Measurements from ENCODE around the gene TACR1. TPM values are rescaled to one million over a fixed set of nuclear protein-coding genes. Genes with fewer than 3 reads are reported as not detected.

The TACR1 gene
- total and polyA plus RNA-seq, 2 experiments from 2014 or later = 3.5 to 7.3 TPM

GRCh38 chr2:75210409-75210808 is 11.1 kb upstream of the TACR1 start (continued):
- no peak for TF ChIP-seq ZNF462 (CRISPR knock-in tag; IDR thresholded peaks at IDR 0.05)

- Histone ChIP-seq H3K9me2 (ENCODE audit: insufficient read depth) (no peaks in the 10 kb centered on the region), H3K4me3 (no peak overlapping the region), H4K20me1 (replicated peaks; ENCODE audit: insufficient read depth) (no peaks in the 10 kb centered on the region), H3K79me2 (replicated peaks; ENCODE audit: insufficient read depth) (no peaks in the 10 kb centered on the region), H3K4me1 (ENCODE audit: insufficient read depth) (peaks cover 27% of the 10 kb centered on the region), H2AFZ (peak overlapping the region; percentile 61; the same call in 1 of the 2 replicates), H3F3A (replicated peaks; ENCODE audit: low read depth) (no peaks in the 10 kb centered on the region; the same call in 1 of the 2 replicates), H3K27ac (ENCODE audit: low read depth) (no peak overlapping the region), H3K4me2 (no peak overlapping the region), H3K27me3 (ENCODE audit: insufficient read depth) (no peaks in the 10 kb centered on the region), H3K36me3 (ENCODE audit: insufficient read depth) (no peaks in the 10 kb centered on the region)
- Mint-ChIP-seq H3K27me3 (ENCODE audit: insufficient read depth, low read depth, poor library complexity) (no peaks in the 10 kb centered on the region), H3K4me3 (no peak overlapping the region), H3K36me3 (ENCODE audit: low read depth) (no peaks in the 10 kb centered on the region), H3K4me1 (peaks cover 25% of the 10 kb centered on the region), H3K27ac (no peak overlapping the region), H3K9me3 (no peaks in the 10 kb centered on the region)
- ATAC-seq (peak; percentile 40; the same call in 2 of the 3 replicates), DNase-seq (ENCODE audit: low spot score) (no peak)
- TF ChIP-seq JUNB (IDR thresholded peaks at IDR 0.05; ENCODE audit: unreplicated experiment) = no peak
- no peak for TF ChIP-seq CTCF (conservative IDR thresholded peaks at IDR 0.05; ENCODE audit: low read depth in 2 of 2)
- no peak for TF ChIP-seq CREB1 (CRISPR knock-in tag; IDR thresholded peaks at IDR 0.05; ENCODE audit: low read depth)
- TF ChIP-seq EZH2 (IDR thresholded peaks at IDR 0.05; ENCODE audit: low read depth, unreplicated experiment) = no peak
- TF ChIP-seq NANOG (IDR thresholded peaks at IDR 0.05; ENCODE audit: borderline replicate concordance) = no peak
- no peak for TF ChIP-seq ZNF331 (CRISPR knock-in tag; IDR thresholded peaks at IDR 0.05; ENCODE audit: low read depth)
- no peak for TF ChIP-seq STAT1 (IDR thresholded peaks at IDR 0.05; ENCODE audit: unreplicated experiment)
- no peak for TF ChIP-seq ZNF114 (CRISPR knock-in tag; IDR thresholded peaks at IDR 0.05)
- no peak for TF ChIP-seq REST (IDR thresholded peaks at IDR 0.05; ENCODE audit: unreplicated experiment)
- no peak for TF ChIP-seq EZH2phosphoT487 (IDR thresholded peaks at IDR 0.05; ENCODE audit: unreplicated experiment)
These were observed 9.4 kb upstream of the TACR1 start for GRCh38 chr2:75208738-75209137.

All from GM23338 (cell line).